ENCODE results near the gene CFAP65.
A peak's percentile ranks its signal among the peaks of the same experiment; 100 is the strongest.

Gene CFAP65

GRCh38 chr2:218960309-218961165 lies 80.8 kb downstream of the CFAP65 start:
- no peak for DNase-seq
- in situ Hi-C loops (cut with MboI; ENCODE audit: low pct_unique_long_range_greater_than_20kb, low sequenced_read_pairs): no loop called here

- in situ Hi-C loops (cut with MboI; ENCODE audit: low pct_unique_long_range_greater_than_20kb, low sequenced_read_pairs): no loop called here
- DNase-seq: no peak
Observed at GRCh38 chr2:218959761-218960308, 81.5 kb downstream of the CFAP65 start.

GRCh38 chr2:218959141-218959731 lies 82.1 kb downstream of the CFAP65 start, which contains the start of gene CDK5R2:
CDK5R2 (plus strand) TSS chr2:218959666; CDS start chr2:218959821, 155 bp downstream.
- DNase-seq: peak; percentile 82
- in situ Hi-C loops (cut with MboI; ENCODE audit: low pct_unique_long_range_greater_than_20kb, low sequenced_read_pairs): no loop called here

GRCh38 chr2:218958276-218958675 lies 83.0 kb downstream of the CFAP65 start:
- DNase-seq: no peak
- in situ Hi-C loops (cut with MboI; ENCODE audit: low pct_unique_long_range_greater_than_20kb, low sequenced_read_pairs): no loop called here

GRCh38 chr2:218957671-218958070 lies 83.6 kb downstream of the CFAP65 start:
- DNase-seq: no peak

GRCh38 chr2:218956039-218956438 lies 85.3 kb downstream of the CFAP65 start:
- in situ Hi-C loops (cut with MboI; ENCODE audit: low pct_unique_long_range_greater_than_20kb, low sequenced_read_pairs): no loop called here
- no peak for DNase-seq

More at GRCh38 chr2:218957671-218958070, 83.6 kb downstream of the CFAP65 start:
- in situ Hi-C loops (cut with MboI; ENCODE audit: low pct_unique_long_range_greater_than_20kb, low sequenced_read_pairs): no loop called here

GRCh38 chr2:218954541-218955300 lies 86.6 kb downstream of the CFAP65 start:
- in situ Hi-C loops (cut with MboI; ENCODE audit: low pct_unique_long_range_greater_than_20kb, low sequenced_read_pairs): no loop called here

GRCh38 chr2:218953366-218953954 lies 87.9 kb downstream of the CFAP65 start:
- in situ Hi-C loops (cut with MboI; ENCODE audit: low pct_unique_long_range_greater_than_20kb, low sequenced_read_pairs): no loop called here
- no peak for DNase-seq

More at GRCh38 chr2:218954541-218955300, 86.6 kb downstream of the CFAP65 start:
- DNase-seq: no peak
